Subcutaneous abdominal adipose tissue (tissue), 5 donors: ENCODE data around the gene MGAT4D.

Source experiments
- H3K27ac ChIP-seq: one replicate; pipeline ENCODE4 v1.7.0; 2013; ENCODE audit warnings: low read depth, mild to moderate bottlenecking, inconsistent platforms, low read length, moderate library complexity
- H3K27me3 ChIP-seq, 5 donors: one replicate each; pipeline ENCODE4 v1.7.0; 2013; ENCODE audit warnings: low read length in 5 of 5, inconsistent platforms in 1 of 5; ENCODE audit not compliant: control insufficient read depth in 5 of 5, insufficient read depth in 4 of 5
- H3K36me3 ChIP-seq, 5 donors: one replicate each; pipeline ENCODE4 v1.7.0; 2013; ENCODE audit warnings: low read length in 5 of 5; ENCODE audit not compliant: control insufficient read depth in 5 of 5, insufficient read depth in 5 of 5
- H3K4me1 ChIP-seq, 5 donors: one replicate each; pipeline ENCODE4 v1.7.0; 2013; ENCODE audit warnings: low read length in 5 of 5, mild to moderate bottlenecking in 3 of 5, moderate library complexity in 1 of 5; ENCODE audit not compliant: control insufficient read depth in 5 of 5, insufficient read depth in 5 of 5
- H3K4me3 ChIP-seq, 5 donors: one replicate each; pipeline ENCODE4 v1.7.0; 2013; ENCODE audit warnings: low read length in 5 of 5, low read depth in 1 of 5
- H3K9ac ChIP-seq, 5 donors: one replicate each; pipeline ENCODE4 v1.7.0; 2013; ENCODE audit warnings: low read length in 5 of 5, mild to moderate bottlenecking in 4 of 5, moderate library complexity in 3 of 5
- H3K9me3 ChIP-seq, 5 donors: one replicate each; pipeline ENCODE4 v1.7.0; 2013; ENCODE audit warnings: low read length in 5 of 5; ENCODE audit not compliant: control insufficient read depth in 5 of 5
- donor health status: healthy.
- donor health status: healthy.
- donor health status: healthy.
- donor health status: healthy.
- donor health status: healthy.

MGAT4D gene

DNA sequence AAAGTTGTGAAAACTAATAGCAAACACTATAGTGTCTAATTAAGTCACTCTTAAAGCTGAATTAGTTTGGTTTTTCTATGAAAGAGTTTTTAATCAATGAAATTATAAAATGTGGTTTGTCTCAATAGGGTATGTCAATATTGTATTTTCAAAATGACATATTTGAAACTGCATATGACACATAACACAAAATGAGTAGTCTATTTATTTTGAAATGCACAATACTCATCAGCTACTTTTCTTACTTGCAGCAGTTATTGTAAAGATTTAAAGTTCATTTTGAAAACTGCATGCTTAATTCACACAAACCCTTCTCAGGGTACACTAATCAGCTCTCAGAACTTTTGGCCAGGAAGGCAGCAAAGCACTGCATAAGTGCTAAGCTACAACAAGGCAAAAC is 91.8 kb downstream of the MGAT4D start:
- no peaks in the 10 kb centered on the region for H3K4me1 ChIP-seq
- no peaks in the 10 kb centered on the region for H3K9me3 ChIP-seq
- H3K36me3 ChIP-seq = no peaks in the 10 kb centered on the region
- no peak overlapping the region for H3K27ac ChIP-seq
- no peak overlapping the region for H3K9ac ChIP-seq
- no peak overlapping the region for H3K4me3 ChIP-seq
- no peaks in the 10 kb centered on the region for H3K27me3 ChIP-seq

DNA sequence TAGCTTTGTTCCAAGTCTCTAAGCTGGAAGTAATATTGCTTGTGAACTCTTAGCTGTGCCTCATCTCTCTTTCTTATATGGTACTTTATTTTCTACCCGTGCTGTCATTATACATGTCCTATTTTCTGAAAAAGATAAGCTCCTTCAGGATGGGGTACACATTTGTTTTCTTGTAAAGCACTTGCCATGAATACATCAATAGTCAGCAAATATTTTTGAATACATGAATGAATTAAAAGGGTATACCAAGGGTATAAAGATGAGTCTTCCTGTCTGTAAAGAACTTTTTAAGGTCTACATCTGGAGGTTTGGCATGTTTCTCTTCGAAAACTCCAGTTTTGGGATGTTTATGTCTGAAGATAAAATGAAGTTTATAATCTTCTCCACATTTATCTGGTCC is 98.0 kb downstream of the MGAT4D start:
- H3K36me3 ChIP-seq = no peaks in the 10 kb centered on the region
- peaks cover 0 to 2% (median 0%) of the 10 kb centered on the region in 5 donors for H3K27me3 ChIP-seq
- H3K27ac ChIP-seq = no peak overlapping the region
- H3K4me1 ChIP-seq = no peaks in the 10 kb centered on the region
- no peak overlapping the region for H3K4me3 ChIP-seq
- no peaks in the 10 kb centered on the region for H3K9me3 ChIP-seq
- H3K9ac ChIP-seq = no peak overlapping the region

DNA sequence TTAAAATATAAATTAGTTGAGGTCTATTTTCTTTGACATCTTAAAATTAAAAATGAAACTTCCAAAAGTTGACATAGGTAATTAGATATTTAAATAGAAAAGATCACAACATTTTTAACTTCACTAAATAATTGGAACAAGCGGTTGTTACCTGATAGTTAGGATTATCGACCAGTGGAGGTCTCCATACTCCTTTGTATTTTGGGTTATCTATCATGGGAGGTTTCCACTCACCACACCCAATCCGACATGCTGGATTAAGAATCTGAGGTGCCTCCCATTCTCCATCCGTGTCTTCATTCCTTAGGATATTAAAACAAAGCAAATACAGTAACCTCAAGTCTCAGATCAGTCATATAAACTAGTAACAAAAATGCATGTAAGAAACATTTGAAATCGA is 102.4 kb downstream of the MGAT4D start:
- H3K36me3 ChIP-seq = no peaks in the 10 kb centered on the region
- no peaks in the 10 kb centered on the region for H3K4me1 ChIP-seq
- no peak overlapping the region for H3K27ac ChIP-seq
- no peak overlapping the region for H3K9ac ChIP-seq
- H3K27me3 ChIP-seq = peaks cover 0 to 2% (median 0%) of the 10 kb centered on the region in 5 donors
- H3K4me3 ChIP-seq = no peak overlapping the region
- H3K9me3 ChIP-seq = no peaks in the 10 kb centered on the region
